HG02885 (cell line): ENCODE data around the gene UPK3A.

Experiments used
- ATAC-seq: cut with Tn5 transposase; IDR thresholded peaks from one replicate; pipeline ENCODE4 v1.9.1; 2021; ENCODE audit warnings: mild to moderate bottlenecking; ENCODE audit not compliant: unreplicated experiment, poor library complexity

Gene UPK3A

GRCh38 chr22:45306139-45306538, 21.4 kb downstream of the UPK3A start:
- no peak for ATAC-seq

GRCh38 chr22:45308391-45308956, 23.7 kb downstream of the UPK3A start:
- ATAC-seq: no peak

GRCh38 chr22:45308957-45309421, 24.2 kb downstream of the UPK3A start:
- peak; percentile 1 for ATAC-seq

- peak; percentile 89 for ATAC-seq
These were observed 24.9 kb downstream of the UPK3A start, which contains the start of gene FAM118A for GRCh38 chr22:45309422-45310227. Gene FAM118A, plus strand, starts transcription at chr22:45309934. Its CDS starts 12,446 bp downstream, at chr22:45322380.

- ATAC-seq: no peak
These were observed 25.7 kb downstream of the UPK3A start for GRCh38 chr22:45310331-45310976.

- ATAC-seq: no peak
These were observed 26.3 kb downstream of the UPK3A start for GRCh38 chr22:45310977-45311531.

- ATAC-seq: no peak
These were observed 27.7 kb downstream of the UPK3A start for GRCh38 chr22:45312415-45312814.

GRCh38 chr22:45312856-45313255, 28.1 kb downstream of the UPK3A start:
- ATAC-seq: no peak

- no peak for ATAC-seq
These were observed 29.4 kb downstream of the UPK3A start for GRCh38 chr22:45314054-45314721.

- no peak for ATAC-seq
These were observed 30.0 kb downstream of the UPK3A start for GRCh38 chr22:45314786-45315185.

GRCh38 chr22:45316796-45317526, 32.2 kb downstream of the UPK3A start:
- ATAC-seq: no peak

GRCh38 chr22:45317551-45318167, 32.9 kb downstream of the UPK3A start:
- no peak for ATAC-seq

GRCh38 chr22:45318168-45318557, 33.4 kb downstream of the UPK3A start:
- no peak for ATAC-seq

- ATAC-seq: no peak
These were observed 34.0 kb downstream of the UPK3A start for GRCh38 chr22:45318558-45319323.

GRCh38 chr22:45319324-45319685, 34.6 kb downstream of the UPK3A start:
- no peak for ATAC-seq

GRCh38 chr22:45320357-45320976, 35.7 kb downstream of the UPK3A start:
- no peak for ATAC-seq

- ATAC-seq: no peak
These were observed 37.1 kb downstream of the UPK3A start for GRCh38 chr22:45321827-45322226.

- ATAC-seq: no peak
These were observed 38.2 kb downstream of the UPK3A start for GRCh38 chr22:45322873-45323525.
